HEK293 (cell line): ENCODE measurements around the gene CDC14A.

Source experiments
- CTCF ChIP-seq: fragments of 450-650 bp; formaldehyde crosslinking; IDR thresholded peaks from 2 replicates; pipeline ENCODE4 v1.5.1; 2016; ENCODE audit warnings: missing biosample characterization, missing genetic modification characterization
- GLI2 ChIP-seq: fragments of 450-650 bp; formaldehyde crosslinking; IDR thresholded peaks from 2 replicates; pipeline ENCODE4; 2017; ENCODE audit warnings: missing biosample characterization, missing genetic modification characterization, low read depth, borderline replicate concordance
- SETDB1 ChIP-seq: IDR thresholded peaks from one replicate; pipeline ENCODE4 v1.6.1; 2017; ENCODE audit warnings: mild to moderate bottlenecking, low read length, moderate library complexity, mixed read lengths; ENCODE audit not compliant: insufficient read length
- ZBTB1 ChIP-seq: fragments of 450-650 bp; formaldehyde crosslinking; IDR thresholded peaks from 2 replicates; pipeline ENCODE4 v1.5.1; 2016; ENCODE audit warnings: missing biosample characterization, missing genetic modification characterization
- TF ChIP-seq, protein P1 (sequence below): fragments of 450-650 bp; formaldehyde crosslinking; IDR thresholded peaks from 2 replicates; pipeline ENCODE4 v1.5.1; 2016; ENCODE audit warnings: missing biosample characterization, missing genetic modification characterization
- TF ChIP-seq, protein P2 (sequence below): fragments of 450-650 bp; formaldehyde crosslinking; IDR thresholded peaks from 2 replicates; pipeline ENCODE4 v1.5.1; 2016; ENCODE audit warnings: missing biosample characterization, missing genetic modification characterization

- TF ChIP-seq CTCF (tag by site-specific recombination) (no peak), ZBTB1 (tag by site-specific recombination) (no peak), GLI2 (tag by site-specific recombination) (no peak), SETDB1 (no peak)
- TF ChIP-seq, protein P1, sequence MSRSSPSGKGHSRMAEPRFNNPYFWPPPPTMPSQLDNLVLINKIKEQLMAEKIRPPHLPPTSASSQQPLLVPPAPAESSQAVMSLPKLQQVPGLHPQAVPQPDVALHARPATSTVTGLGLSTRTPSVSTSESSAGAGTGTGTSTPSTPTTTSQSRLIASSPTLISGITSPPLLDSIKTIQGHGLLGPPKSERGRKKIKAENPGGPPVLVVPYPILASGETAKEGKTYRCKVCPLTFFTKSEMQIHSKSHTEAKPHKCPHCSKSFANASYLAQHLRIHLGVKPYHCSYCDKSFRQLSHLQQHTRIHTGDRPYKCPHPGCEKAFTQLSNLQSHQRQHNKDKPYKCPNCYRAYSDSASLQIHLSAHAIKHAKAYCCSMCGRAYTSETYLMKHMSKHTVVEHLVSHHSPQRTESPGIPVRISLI, result no peak
- TF ChIP-seq, protein P2, sequence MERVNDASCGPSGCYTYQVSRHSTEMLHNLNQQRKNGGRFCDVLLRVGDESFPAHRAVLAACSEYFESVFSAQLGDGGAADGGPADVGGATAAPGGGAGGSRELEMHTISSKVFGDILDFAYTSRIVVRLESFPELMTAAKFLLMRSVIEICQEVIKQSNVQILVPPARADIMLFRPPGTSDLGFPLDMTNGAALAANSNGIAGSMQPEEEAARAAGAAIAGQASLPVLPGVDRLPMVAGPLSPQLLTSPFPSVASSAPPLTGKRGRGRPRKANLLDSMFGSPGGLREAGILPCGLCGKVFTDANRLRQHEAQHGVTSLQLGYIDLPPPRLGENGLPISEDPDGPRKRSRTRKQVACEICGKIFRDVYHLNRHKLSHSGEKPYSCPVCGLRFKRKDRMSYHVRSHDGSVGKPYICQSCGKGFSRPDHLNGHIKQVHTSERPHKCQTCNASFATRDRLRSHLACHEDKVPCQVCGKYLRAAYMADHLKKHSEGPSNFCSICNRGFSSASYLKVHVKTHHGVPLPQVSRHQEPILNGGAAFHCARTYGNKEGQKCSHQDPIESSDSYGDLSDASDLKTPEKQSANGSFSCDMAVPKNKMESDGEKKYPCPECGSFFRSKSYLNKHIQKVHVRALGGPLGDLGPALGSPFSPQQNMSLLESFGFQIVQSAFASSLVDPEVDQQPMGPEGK, result no peak
Measured at GRCh38 chr1:100428160-100428559, 75.9 kb downstream of the CDC14A start.
